NCI-H1417 treated with DMSO at 0.1 percent for 48 hours (cell line): Measurements from ENCODE around the gene N4BP3.
"Not testable (repeated sequence)": the region's sequence is repeated elsewhere in the genome, so short reads cannot be mapped to it uniquely, and the experiment has no call there.

Experiments
- DNase-seq: peaks from one replicate; lab custom pipeline; 2025; lab: John Stamatoyannopoulos, UW

The N4BP3 gene

GRCh38 chr5:178113141-178113787 lies at the start of gene N4BP3:
N4BP3 (plus strand) TSS chr5:178113532; CDS start chr5:178119584, 6,052 bp downstream.
- no peak for DNase-seq

DNA sequence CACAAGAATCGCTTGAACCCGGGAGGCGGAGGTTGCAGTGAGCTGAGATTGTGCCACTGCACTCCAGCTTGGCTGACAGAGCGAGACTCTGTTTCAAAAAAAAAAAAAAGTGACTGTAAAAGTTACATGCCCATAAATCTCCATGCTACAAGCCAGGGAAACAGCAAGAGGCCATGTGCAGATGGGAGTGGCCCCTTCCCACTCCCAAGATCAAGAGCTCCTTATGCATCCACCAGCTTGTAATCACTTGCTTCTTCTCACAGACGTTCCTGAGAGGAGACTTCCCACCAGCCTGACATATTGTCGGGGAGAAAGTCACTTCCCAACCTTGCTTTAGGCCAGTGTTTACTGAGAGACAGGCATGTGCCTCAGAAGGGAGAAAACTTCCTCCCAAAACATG lies 45.6 kb upstream of the N4BP3 start:
- DNase-seq, result no peak

DNA sequence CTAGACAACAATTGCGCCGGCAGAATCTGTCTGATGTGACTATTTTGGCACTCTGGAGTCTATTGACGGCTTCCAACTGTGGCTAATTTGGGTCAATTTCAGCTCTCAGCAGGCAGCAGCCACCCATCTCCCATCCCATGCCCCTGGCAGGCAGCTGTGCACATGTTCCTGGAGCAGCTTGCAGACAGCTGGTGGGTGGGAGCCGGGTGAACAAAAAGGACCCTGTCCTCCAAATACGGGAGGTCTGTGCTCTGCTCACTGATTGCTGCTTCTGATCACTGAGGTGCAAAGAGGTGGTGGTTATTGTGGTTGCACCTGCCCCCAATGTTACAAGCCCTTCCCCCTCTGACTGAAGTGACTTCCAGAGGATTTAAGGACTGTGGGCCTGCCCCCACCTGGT lies 45.0 kb upstream of the N4BP3 start:
- DNase-seq, result peak; percentile 68

DNA sequence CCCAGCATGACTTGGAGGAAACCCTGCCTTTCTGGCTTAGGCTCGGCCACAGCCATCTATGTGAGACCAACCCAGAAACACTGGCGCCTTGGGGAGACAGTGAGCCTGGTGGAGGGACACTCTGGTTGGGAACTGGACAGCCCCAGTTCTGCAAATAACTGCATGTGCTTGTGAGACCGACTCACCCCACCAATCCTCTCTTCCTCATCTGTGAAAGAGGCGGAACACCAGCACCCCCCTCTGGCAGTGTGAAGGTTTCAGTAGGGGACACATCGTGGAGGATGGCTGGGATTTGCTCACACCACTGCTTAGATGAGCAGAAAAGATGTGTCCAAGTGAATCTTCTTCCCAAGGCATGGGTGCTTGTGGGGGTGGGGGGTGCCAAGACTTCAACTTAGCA lies 43.4 kb upstream of the N4BP3 start:
- DNase-seq, result no peak

GRCh38 chr5:178071108-178071507 lies 42.2 kb upstream of the N4BP3 start:
- DNase-seq, result no peak

DNA sequence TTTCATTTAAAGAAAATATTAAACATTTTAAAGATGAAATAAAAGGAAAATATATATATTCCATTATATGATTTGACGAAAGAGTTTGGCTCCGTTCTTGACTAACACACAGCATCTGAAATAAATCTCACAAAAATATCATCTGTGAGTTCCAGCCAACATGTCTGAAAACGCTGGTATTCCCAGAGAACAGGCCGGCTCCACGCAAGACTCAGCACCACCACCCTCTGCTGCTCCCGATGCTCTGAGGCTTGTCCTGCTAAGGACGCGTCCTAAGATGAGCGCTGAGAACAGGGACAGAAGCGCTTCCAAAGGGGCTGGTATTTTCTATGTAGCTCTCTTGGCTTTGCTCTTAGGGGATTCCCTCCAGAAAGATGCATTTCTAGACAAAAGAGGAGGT lies 40.6 kb upstream of the N4BP3 start:
- DNase-seq, result no peak

- DNase-seq, result no peak
Observed at GRCh38 chr5:178074266-178074952, 38.9 kb upstream of the N4BP3 start.

DNA sequence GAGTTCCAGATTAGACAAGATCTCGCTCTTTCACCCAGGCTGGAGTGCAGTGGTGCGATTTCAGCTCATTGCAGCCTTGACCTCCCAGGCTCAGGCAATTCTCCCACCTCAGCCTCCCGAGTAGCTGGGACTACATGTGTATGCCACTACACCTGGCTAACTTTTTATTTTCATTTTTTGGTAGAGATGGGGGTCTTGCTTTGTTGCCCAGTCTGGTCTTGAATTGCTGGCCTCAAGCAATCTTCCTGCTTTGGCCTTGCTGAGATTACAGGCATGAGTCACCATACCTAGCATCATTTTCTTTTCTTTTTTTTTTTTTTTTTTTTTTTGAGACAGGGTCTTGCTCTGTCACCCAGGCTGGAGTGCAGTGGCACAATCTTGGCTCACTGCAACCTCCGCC lies 36.4 kb upstream of the N4BP3 start:
- DNase-seq, result not testable (repeated sequence)

GRCh38 chr5:178077751-178078150 lies 35.6 kb upstream of the N4BP3 start:
- DNase-seq, result no peak

- DNase-seq, result no peak
Observed at GRCh38 chr5:178078197-178079010, 34.9 kb upstream of the N4BP3 start.

- DNase-seq, result no peak
Observed at GRCh38 chr5:178080056-178080455, 33.3 kb upstream of the N4BP3 start.

DNA sequence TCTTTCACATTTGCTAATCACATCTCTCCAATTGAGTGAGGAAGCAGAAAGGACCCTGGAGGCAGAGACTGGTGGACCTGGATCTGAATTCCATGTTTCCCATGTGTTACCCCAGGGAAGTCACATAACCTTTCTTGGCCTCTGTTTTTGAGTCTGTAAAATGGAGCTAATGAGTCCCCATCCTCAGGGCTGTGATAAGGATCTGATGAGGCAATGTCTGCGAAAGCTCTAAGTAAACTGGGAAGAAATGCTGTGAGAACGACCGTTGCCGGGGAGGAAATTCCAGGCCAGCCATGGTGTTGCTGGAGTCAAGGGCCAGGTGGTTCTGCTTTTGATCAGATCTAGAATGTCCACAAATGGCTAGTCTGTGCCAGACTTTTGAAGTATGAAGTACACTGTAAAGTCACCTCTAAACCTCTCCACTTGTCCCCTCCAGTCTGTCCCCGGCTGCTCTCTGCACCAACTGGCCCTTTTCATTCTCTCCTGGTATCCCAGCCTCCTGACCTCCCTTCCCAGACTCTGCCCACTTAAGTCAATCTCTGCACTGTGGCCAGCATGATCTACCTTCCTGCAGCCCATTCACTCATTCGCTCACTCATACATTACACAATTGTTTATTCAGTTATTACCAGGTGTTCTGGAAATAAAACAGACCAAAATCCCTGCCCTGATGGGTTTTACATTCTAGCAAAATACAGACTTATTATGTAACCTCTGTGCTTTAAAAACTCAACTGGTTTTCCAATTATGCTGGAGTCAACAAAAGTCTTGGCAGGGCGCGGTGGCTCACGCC lies 32.5 kb upstream of the N4BP3 start:
- DNase-seq, result no peak

DNA sequence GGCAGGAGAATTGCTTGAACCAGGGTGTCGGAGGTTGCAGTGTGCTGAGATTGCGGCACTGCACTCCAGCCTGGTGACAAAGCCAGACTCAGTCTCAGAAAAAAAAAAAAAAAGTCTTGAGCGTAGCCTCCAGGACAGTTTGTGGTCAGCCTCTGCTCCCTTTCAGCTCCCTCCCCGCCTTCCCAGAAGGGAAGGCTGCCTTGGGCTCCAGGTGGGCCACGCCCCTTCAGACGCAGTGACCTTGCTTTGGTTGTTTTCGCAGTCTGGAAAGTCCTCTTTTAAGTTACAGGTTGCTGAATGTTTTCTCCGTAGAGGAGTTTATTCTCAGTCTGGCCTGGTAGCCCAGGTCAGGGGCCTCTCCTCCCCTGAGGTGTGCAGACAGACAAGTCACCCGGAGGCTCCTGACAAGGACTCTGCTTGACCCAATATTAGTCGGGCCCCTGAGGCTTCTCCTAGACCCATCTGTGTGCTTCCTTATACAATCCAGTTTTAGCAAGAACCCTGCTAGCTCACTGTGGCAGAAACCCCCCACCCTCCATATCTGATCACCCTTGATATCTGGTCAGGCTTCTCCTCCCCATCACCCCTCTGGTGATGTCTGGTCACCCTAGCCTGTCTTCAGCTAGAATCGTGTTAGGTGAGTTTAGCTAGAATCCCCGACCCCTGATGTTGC lies 31.6 kb upstream of the N4BP3 start:
- no peak for DNase-seq

DNA sequence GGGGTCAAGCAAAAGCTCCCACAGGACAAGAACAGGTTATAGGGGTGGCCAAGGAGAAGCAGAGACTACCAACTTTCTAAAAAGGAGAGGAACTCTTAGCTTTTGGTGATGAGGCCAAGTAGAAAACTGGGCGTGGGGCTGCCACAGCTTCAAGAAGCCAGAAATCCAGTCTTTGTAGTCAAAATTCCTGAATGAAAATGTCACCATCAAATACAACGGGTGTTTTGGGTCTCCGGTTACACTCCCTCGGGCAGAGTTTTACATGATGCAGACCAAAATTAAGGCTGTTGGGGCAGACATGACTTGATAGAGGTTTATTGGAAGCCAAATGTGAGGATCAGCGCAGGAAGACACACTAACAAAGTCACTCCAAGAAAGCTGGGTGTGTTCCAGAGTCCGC lies 29.4 kb upstream of the N4BP3 start:
- DNase-seq, result no peak

- no peak for DNase-seq
Observed at GRCh38 chr5:178085316-178085715, 28.0 kb upstream of the N4BP3 start.

GRCh38 chr5:178086266-178086665 lies 27.1 kb upstream of the N4BP3 start:
- DNase-seq, result no peak

GRCh38 chr5:178087199-178087598 lies 26.1 kb upstream of the N4BP3 start:
- DNase-seq, result not testable (repeated sequence)

- no peak for DNase-seq
Observed at GRCh38 chr5:178090856-178091255, 22.5 kb upstream of the N4BP3 start.

DNA sequence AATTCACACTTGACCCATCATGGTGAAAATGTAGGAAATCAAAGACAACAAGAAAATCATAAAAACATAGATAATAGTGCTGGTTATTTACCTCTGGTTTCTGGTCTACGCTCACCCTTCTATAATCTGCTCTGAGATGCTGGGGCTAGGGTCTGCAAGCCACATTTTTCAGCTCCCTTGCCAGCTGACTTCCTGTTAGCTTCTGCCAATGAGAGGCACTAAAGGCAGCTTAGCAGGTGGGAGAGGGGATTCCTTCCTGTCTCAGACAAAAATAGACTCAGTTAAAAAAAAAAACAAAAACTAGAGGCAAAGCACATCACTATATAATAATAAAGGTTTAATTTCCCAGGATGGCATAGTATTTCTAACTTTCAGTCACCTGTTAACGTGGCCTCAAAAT lies 20.2 kb upstream of the N4BP3 start:
- DNase-seq, result no peak

DNA sequence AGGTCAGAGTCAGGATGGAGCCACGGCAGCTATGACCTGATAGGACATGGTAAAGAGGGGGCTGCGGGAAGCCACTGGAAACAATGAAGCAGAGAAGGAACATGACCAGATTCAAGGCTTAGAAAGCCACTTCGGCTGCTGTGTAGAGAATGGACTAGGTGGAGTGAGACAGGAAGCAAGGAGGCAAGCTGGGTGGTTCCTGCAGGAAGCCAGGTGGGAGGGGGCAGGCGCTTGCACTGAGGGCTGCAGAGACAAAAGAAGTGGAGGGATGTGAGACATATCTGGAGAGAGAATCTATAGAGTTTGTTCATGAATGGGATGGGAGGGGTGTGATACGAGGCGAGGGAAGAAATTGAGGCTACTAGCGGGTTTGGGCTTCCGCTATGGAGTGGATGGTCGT lies 19.0 kb upstream of the N4BP3 start:
- no peak for DNase-seq

GRCh38 chr5:178098685-178099084 lies 14.6 kb upstream of the N4BP3 start:
- DNase-seq, result no peak

DNA sequence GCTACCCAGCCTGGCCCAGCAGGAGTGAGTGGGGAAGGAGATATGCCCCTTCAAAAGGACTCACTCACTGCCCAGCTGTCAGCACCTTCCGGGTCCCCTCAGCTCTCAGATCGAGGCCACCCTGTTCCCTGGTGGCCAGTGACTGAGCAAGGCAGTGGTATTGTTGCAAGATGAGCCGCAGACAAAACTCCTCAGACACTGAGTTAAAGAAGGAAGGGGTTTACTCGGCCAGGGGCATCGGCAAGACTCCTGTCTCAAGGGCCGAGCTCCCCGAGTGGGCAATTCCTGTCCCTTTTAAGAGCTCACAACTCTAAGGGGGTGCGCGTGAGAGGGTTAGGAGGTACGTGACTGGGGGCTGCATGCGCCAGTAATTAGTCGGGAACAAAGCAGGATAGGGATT lies 9.7 kb upstream of the N4BP3 start:
- DNase-seq, result no peak
